Breast epithelium (tissue), 3 donors: ENCODE results near the gene THEMIS2.

Source experiments
- POLR2A ChIP-seq: fragments of 450-650 bp; IDR thresholded peaks from one replicate; pipeline ENCODE4 v1.6.1; 2016; ENCODE audit warnings: antibody characterized with exemption, mild to moderate bottlenecking, moderate library complexity
- TF ChIP-seq, protein P1 (sequence below), 3 donors: fragments of 450-650 bp; IDR thresholded peaks; one replicate each; pipeline ENCODE4 v1.5.1; 2016 to 2017; ENCODE audit warnings: antibody characterized with exemption in 3 of 3, mild to moderate bottlenecking in 3 of 3, moderate library complexity in 3 of 3

GRCh38 chr1:27858949-27859576 lies 13.3 kb upstream of the THEMIS2 start:
- no peak for TF ChIP-seq POLR2A
- TF ChIP-seq, protein P1, sequence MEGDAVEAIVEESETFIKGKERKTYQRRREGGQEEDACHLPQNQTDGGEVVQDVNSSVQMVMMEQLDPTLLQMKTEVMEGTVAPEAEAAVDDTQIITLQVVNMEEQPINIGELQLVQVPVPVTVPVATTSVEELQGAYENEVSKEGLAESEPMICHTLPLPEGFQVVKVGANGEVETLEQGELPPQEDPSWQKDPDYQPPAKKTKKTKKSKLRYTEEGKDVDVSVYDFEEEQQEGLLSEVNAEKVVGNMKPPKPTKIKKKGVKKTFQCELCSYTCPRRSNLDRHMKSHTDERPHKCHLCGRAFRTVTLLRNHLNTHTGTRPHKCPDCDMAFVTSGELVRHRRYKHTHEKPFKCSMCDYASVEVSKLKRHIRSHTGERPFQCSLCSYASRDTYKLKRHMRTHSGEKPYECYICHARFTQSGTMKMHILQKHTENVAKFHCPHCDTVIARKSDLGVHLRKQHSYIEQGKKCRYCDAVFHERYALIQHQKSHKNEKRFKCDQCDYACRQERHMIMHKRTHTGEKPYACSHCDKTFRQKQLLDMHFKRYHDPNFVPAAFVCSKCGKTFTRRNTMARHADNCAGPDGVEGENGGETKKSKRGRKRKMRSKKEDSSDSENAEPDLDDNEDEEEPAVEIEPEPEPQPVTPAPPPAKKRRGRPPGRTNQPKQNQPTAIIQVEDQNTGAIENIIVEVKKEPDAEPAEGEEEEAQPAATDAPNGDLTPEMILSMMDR (IDR thresholded peaks at IDR 0.05), result no peak
